ENCODE data around the gene SCART1. TPM values are rescaled to one million over a fixed set of nuclear protein-coding genes. Genes with fewer than 3 reads are reported as not detected.
A peak's percentile ranks its signal among the peaks of the same experiment; 100 is the strongest.
"Not testable (repeated sequence)": the region's sequence is repeated elsewhere in the genome, so short reads cannot be mapped to it uniquely, and the experiment has no call there.

SCART1 gene
- total and polyA plus RNA-seq, 2 experiments from 2014 or later = 0.15 to 0.65 TPM

GRCh38 chr10:133481657-133482056 is 27.9 kb downstream of the SCART1 start:
- TF ChIP-seq EZH2 (IDR thresholded peaks at IDR 0.05; ENCODE audit: insufficient read depth, poor library complexity, severe bottlenecking) (no peak), EZH2phosphoT487 (IDR thresholded peaks at IDR 0.05; ENCODE audit: insufficient read depth, low read depth) (no peak)
- no peaks in the 10 kb centered on the region for H3K9me3 ChIP-seq (ENCODE audit: low read depth)
- H2AFZ ChIP-seq = no peak overlapping the region
- H4K20me1 ChIP-seq (ENCODE audit: insufficient read depth) = no peaks in the 10 kb centered on the region
- no peak overlapping the region for H3K9ac ChIP-seq
- no peak overlapping the region for H3K4me3 ChIP-seq
- WGBS, 2 experiments (ENCODE audit: low coverage in 1 of 2, low lambda C conversion rate in 2 of 2, missing lambda C conversion rate in 2 of 2) = 69 to 78% methylated on average over 10 of the region's 10 CpGs
- no peaks in the 10 kb centered on the region for H3K9me2 ChIP-seq (ENCODE audit: insufficient read depth)
- no peak overlapping the region for H3K27ac ChIP-seq
- H3K27me3 ChIP-seq (replicated peaks; ENCODE audit: insufficient read depth) = no peaks in the 10 kb centered on the region
- H3K4me2 ChIP-seq (ENCODE audit: unreplicated experiment) = no peak overlapping the region
- no peak for DNase-seq
- H3K36me3 ChIP-seq (ENCODE audit: low read depth) = no peaks in the 10 kb centered on the region
- H3F3A ChIP-seq (ENCODE audit: insufficient read depth) = no peaks in the 10 kb centered on the region
- no peaks in the 10 kb centered on the region for H3K4me1 ChIP-seq (ENCODE audit: insufficient read depth)
- H3K79me2 ChIP-seq (ENCODE audit: insufficient read depth) = no peaks in the 10 kb centered on the region
- in situ Hi-C loops (cut with MboI) = no loop called here

GRCh38 chr10:133484818-133485217 is 31.1 kb downstream of the SCART1 start:
- no peak overlapping the region for H3K4me3 ChIP-seq
- no peaks in the 10 kb centered on the region for H3K9me2 ChIP-seq (ENCODE audit: insufficient read depth)
- in situ Hi-C loops (cut with MboI) = no loop called here
- DNase-seq = no peak
- H3F3A ChIP-seq (ENCODE audit: insufficient read depth) = no peaks in the 10 kb centered on the region
- H3K4me2 ChIP-seq (ENCODE audit: unreplicated experiment) = no peak overlapping the region
- H3K36me3 ChIP-seq (ENCODE audit: low read depth) = no peaks in the 10 kb centered on the region; the same call in 1 of the 2 replicates
- no peaks in the 10 kb centered on the region for H3K4me1 ChIP-seq (ENCODE audit: insufficient read depth)
- no peaks in the 10 kb centered on the region for H3K79me2 ChIP-seq (ENCODE audit: insufficient read depth)
- no peaks in the 10 kb centered on the region for H4K20me1 ChIP-seq (ENCODE audit: insufficient read depth)
- no peak overlapping the region for H2AFZ ChIP-seq
- H3K9me3 ChIP-seq (ENCODE audit: low read depth) = no peaks in the 10 kb centered on the region
- no peak overlapping the region for H3K27ac ChIP-seq
- no peak for TF ChIP-seq EZH2phosphoT487 (IDR thresholded peaks at IDR 0.05; ENCODE audit: insufficient read depth, low read depth)
- no peak for TF ChIP-seq EZH2 (IDR thresholded peaks at IDR 0.05; ENCODE audit: insufficient read depth, poor library complexity, severe bottlenecking)
- no peak overlapping the region for H3K9ac ChIP-seq
- no peaks in the 10 kb centered on the region for H3K27me3 ChIP-seq (replicated peaks; ENCODE audit: insufficient read depth)

GRCh38 chr10:133487085-133487484 is 33.3 kb downstream of the SCART1 start:
- in situ Hi-C loops (cut with MboI) = no loop called here

GRCh38 chr10:133488354-133488753 is 34.6 kb downstream of the SCART1 start:
- no peaks in the 10 kb centered on the region for H4K20me1 ChIP-seq (ENCODE audit: insufficient read depth)
- H3K9me3 ChIP-seq (ENCODE audit: low read depth) = no peaks in the 10 kb centered on the region
- TF ChIP-seq EZH2 (IDR thresholded peaks at IDR 0.05; ENCODE audit: insufficient read depth, poor library complexity, severe bottlenecking) = no peak
- no peak for TF ChIP-seq EZH2phosphoT487 (IDR thresholded peaks at IDR 0.05; ENCODE audit: insufficient read depth, low read depth)
- in situ Hi-C loops (cut with MboI) = no loop called here
- H3K36me3 ChIP-seq (ENCODE audit: low read depth) = no peaks in the 10 kb centered on the region; the same call in 1 of the 2 replicates
- H3K79me2 ChIP-seq (ENCODE audit: insufficient read depth) = no peaks in the 10 kb centered on the region
- no peaks in the 10 kb centered on the region for H3K9me2 ChIP-seq (ENCODE audit: insufficient read depth)
- H3K9ac ChIP-seq = no peak overlapping the region
- no peak for DNase-seq
- no peaks in the 10 kb centered on the region for H3F3A ChIP-seq (ENCODE audit: insufficient read depth)
- no peaks in the 10 kb centered on the region for H3K4me1 ChIP-seq (ENCODE audit: insufficient read depth)
- no peak overlapping the region for H3K27ac ChIP-seq
- H2AFZ ChIP-seq = no peak overlapping the region
- no peaks in the 10 kb centered on the region for H3K27me3 ChIP-seq (replicated peaks; ENCODE audit: insufficient read depth)
- H3K4me3 ChIP-seq = no peak overlapping the region
- no peak overlapping the region for H3K4me2 ChIP-seq (ENCODE audit: unreplicated experiment)

More at GRCh38 chr10:133487085-133487484, 33.3 kb downstream of the SCART1 start:
- H4K20me1 ChIP-seq (ENCODE audit: insufficient read depth) = no peaks in the 10 kb centered on the region
- H3K4me1 ChIP-seq (ENCODE audit: insufficient read depth) = no peaks in the 10 kb centered on the region
- H3K9me2 ChIP-seq (ENCODE audit: insufficient read depth) = no peaks in the 10 kb centered on the region
- H3K9ac ChIP-seq = no peak overlapping the region
- no peaks in the 10 kb centered on the region for H3K27me3 ChIP-seq (replicated peaks; ENCODE audit: insufficient read depth)
- TF ChIP-seq EZH2 (IDR thresholded peaks at IDR 0.05; ENCODE audit: insufficient read depth, poor library complexity, severe bottlenecking) (no peak), EZH2phosphoT487 (IDR thresholded peaks at IDR 0.05; ENCODE audit: insufficient read depth, low read depth) (no peak)
- no peaks in the 10 kb centered on the region for H3F3A ChIP-seq (ENCODE audit: insufficient read depth)
- DNase-seq = no peak
- no peaks in the 10 kb centered on the region for H3K9me3 ChIP-seq (ENCODE audit: low read depth)
- H3K27ac ChIP-seq = no peak overlapping the region
- H3K79me2 ChIP-seq (ENCODE audit: insufficient read depth) = no peaks in the 10 kb centered on the region
- H3K4me3 ChIP-seq = no peak overlapping the region
- no peak overlapping the region for H3K4me2 ChIP-seq (ENCODE audit: unreplicated experiment)
- H2AFZ ChIP-seq = no peak overlapping the region
- no peaks in the 10 kb centered on the region; the same call in 1 of the 2 replicates for H3K36me3 ChIP-seq (ENCODE audit: low read depth)

GRCh38 chr10:133489816-133490588 is 36.3 kb downstream of the SCART1 start:
- Histone ChIP-seq H3K27me3 (replicated peaks; ENCODE audit: insufficient read depth) (no peaks in the 10 kb centered on the region), H4K20me1 (ENCODE audit: insufficient read depth) (no peaks in the 10 kb centered on the region), H3F3A (ENCODE audit: insufficient read depth) (no peaks in the 10 kb centered on the region), H3K9me2 (ENCODE audit: insufficient read depth) (no peaks in the 10 kb centered on the region), H3K4me1 (ENCODE audit: insufficient read depth) (no peaks in the 10 kb centered on the region), H2AFZ (no peak overlapping the region), H3K36me3 (ENCODE audit: low read depth) (no peaks in the 10 kb centered on the region; the same call in 1 of the 2 replicates), H3K4me2 (ENCODE audit: unreplicated experiment) (no peak overlapping the region), H3K4me3 (no peak overlapping the region), H3K27ac (no peak overlapping the region), H3K9ac (no peak overlapping the region), H3K79me2 (ENCODE audit: insufficient read depth) (no peaks in the 10 kb centered on the region), H3K9me3 (ENCODE audit: low read depth) (no peaks in the 10 kb centered on the region)
- WGBS, 2 experiments (ENCODE audit: low coverage in 1 of 2, low lambda C conversion rate in 2 of 2, missing lambda C conversion rate in 2 of 2) = 25 to 29% methylated on average over 2 of the region's 2 CpGs
- TF ChIP-seq EZH2 (IDR thresholded peaks at IDR 0.05; ENCODE audit: insufficient read depth, poor library complexity, severe bottlenecking) = no peak
- TF ChIP-seq EZH2phosphoT487 (IDR thresholded peaks at IDR 0.05; ENCODE audit: insufficient read depth, low read depth) = no peak
- in situ Hi-C loops (cut with MboI) = no loop called here
- no peak for DNase-seq

GRCh38 chr10:133493562-133493961 is 39.8 kb downstream of the SCART1 start:
- H3K4me3 ChIP-seq; H3K9ac ChIP-seq; H3F3A ChIP-seq (ENCODE audit: insufficient read depth); H3K27me3 ChIP-seq (replicated peaks; ENCODE audit: insufficient read depth); H2AFZ ChIP-seq; H3K27ac ChIP-seq; in situ Hi-C loops (cut with MboI); H3K4me1 ChIP-seq (ENCODE audit: insufficient read depth); H3K79me2 ChIP-seq (ENCODE audit: insufficient read depth); H3K9me3 ChIP-seq (ENCODE audit: low read depth); H3K4me2 ChIP-seq (ENCODE audit: unreplicated experiment); H4K20me1 ChIP-seq (ENCODE audit: insufficient read depth); H3K9me2 ChIP-seq (ENCODE audit: insufficient read depth); DNase-seq; H3K36me3 ChIP-seq (ENCODE audit: low read depth): not testable (repeated sequence)
- WGBS, 2 experiments (ENCODE audit: low coverage in 1 of 2, low lambda C conversion rate in 2 of 2, missing lambda C conversion rate in 2 of 2) = 25 to 33% methylated on average over 4 of the region's 4 CpGs

GRCh38 chr10:133497363-133497762 is 43.6 kb downstream of the SCART1 start:
- H3K4me2 ChIP-seq (ENCODE audit: unreplicated experiment); H3K4me3 ChIP-seq; H3K79me2 ChIP-seq (ENCODE audit: insufficient read depth); H3F3A ChIP-seq (ENCODE audit: insufficient read depth); H3K9ac ChIP-seq; H4K20me1 ChIP-seq (ENCODE audit: insufficient read depth); H2AFZ ChIP-seq; H3K9me2 ChIP-seq (ENCODE audit: insufficient read depth); H3K9me3 ChIP-seq (ENCODE audit: low read depth); in situ Hi-C loops (cut with MboI); H3K27ac ChIP-seq; H3K4me1 ChIP-seq (ENCODE audit: insufficient read depth); H3K36me3 ChIP-seq (ENCODE audit: low read depth); H3K27me3 ChIP-seq (replicated peaks; ENCODE audit: insufficient read depth): not testable (repeated sequence)
- DNase-seq = peak; percentile 33
- 18 to 20% methylated on average over 6 of the region's 6 CpGs for WGBS, 2 experiments (ENCODE audit: low coverage in 1 of 2, low lambda C conversion rate in 2 of 2, missing lambda C conversion rate in 2 of 2)
